ENCODE data around the gene MSL3B.

Gene MSL3B

GRCh38 chr2:233835230-233836186, 32.7 kb downstream of the MSL3B start:
- H3K27ac ChIP-seq = no peak overlapping the region
- no peak overlapping the region for H3K4me3 ChIP-seq
- ATAC-seq (no peak), DNase-seq (no peak)
- H3K27me3 ChIP-seq (ENCODE audit: insufficient read depth in 3 of 3, low read length in 2 of 3) = no peaks in the 10 kb centered on the region
- no peaks in the 10 kb centered on the region for H3K36me3 ChIP-seq (ENCODE audit: insufficient read depth in 1 of 2, low read depth in 1 of 2)
- WGBS, 3 donors = 88 to 89% (median 88%) methylated on average over 14 of the region's 14 CpGs
- no peaks in the 10 kb centered on the region for H3K9me3 ChIP-seq
- H3K4me1 ChIP-seq = no peaks in the 10 kb centered on the region
- intact Hi-C loops (cut with DNase I) = no loop called here
- TF ChIP-seq CTCF (IDR thresholded peaks at IDR 0.05) = no peak

GRCh38 chr2:233833345-233833744, 34.8 kb downstream of the MSL3B start:
- no peak overlapping the region for H3K4me3 ChIP-seq
- no peak for ATAC-seq
- no peaks in the 10 kb centered on the region for H3K9me3 ChIP-seq
- H3K36me3 ChIP-seq (ENCODE audit: insufficient read depth in 1 of 2, low read depth in 1 of 2) = no peaks in the 10 kb centered on the region
- H3K27me3 ChIP-seq (ENCODE audit: insufficient read depth in 3 of 3, low read length in 2 of 3) = peaks cover 0 to 1% (median 0%) of the 10 kb centered on the region in 3 donors
- no peak for TF ChIP-seq CTCF (IDR thresholded peaks at IDR 0.05)
- intact Hi-C loops (cut with DNase I) = no loop called here
- no peak overlapping the region for H3K27ac ChIP-seq
- 53 to 63% (median 62%) methylated on average over 10 of the region's 10 CpGs for WGBS, 3 donors
- H3K4me1 ChIP-seq = no peaks in the 10 kb centered on the region
- DNase-seq = no peak

GRCh38 chr2:233832869-233833311, 35.3 kb downstream of the MSL3B start:
- H3K9me3 ChIP-seq = no peaks in the 10 kb centered on the region
- peak in 1 of 4 donors; percentile 16 for ATAC-seq
- intact Hi-C loops (cut with DNase I) = no loop called here
- peaks cover 0 to 1% (median 0%) of the 10 kb centered on the region in 3 donors for H3K27me3 ChIP-seq (ENCODE audit: insufficient read depth in 3 of 3, low read length in 2 of 3)
- H3K27ac ChIP-seq = no peak overlapping the region
- TF ChIP-seq CTCF (IDR thresholded peaks at IDR 0.05) = no peak
- WGBS, 3 donors = 51 to 57% (median 54%) methylated on average over 7 of the region's 7 CpGs
- no peak overlapping the region for H3K4me3 ChIP-seq
- no peaks in the 10 kb centered on the region for H3K4me1 ChIP-seq
- H3K36me3 ChIP-seq (ENCODE audit: insufficient read depth in 1 of 2, low read depth in 1 of 2) = no peaks in the 10 kb centered on the region
- no peak for DNase-seq

- TF ChIP-seq CTCF (IDR thresholded peaks at IDR 0.05) = no peak
- peaks cover 0 to 1% (median 0%) of the 10 kb centered on the region in 3 donors for H3K27me3 ChIP-seq (ENCODE audit: insufficient read depth in 3 of 3, low read length in 2 of 3)
- no peaks in the 10 kb centered on the region for H3K4me1 ChIP-seq
- DNase-seq = no peak
- ATAC-seq = no peak
- WGBS, 3 donors = 74 to 79% (median 74%) methylated on average over 9 of the region's 9 CpGs
- no peak overlapping the region for H3K27ac ChIP-seq
- no peaks in the 10 kb centered on the region for H3K36me3 ChIP-seq (ENCODE audit: insufficient read depth in 1 of 2, low read depth in 1 of 2)
- H3K4me3 ChIP-seq = no peak overlapping the region
- intact Hi-C loops (cut with DNase I) = no loop called here
- H3K9me3 ChIP-seq = no peaks in the 10 kb centered on the region
Measured at GRCh38 chr2:233832414-233832813, 35.8 kb downstream of the MSL3B start.

Measured in psoas muscle (tissue), 7 donors.